ENCODE results near the gene RRAGD.

DNA sequence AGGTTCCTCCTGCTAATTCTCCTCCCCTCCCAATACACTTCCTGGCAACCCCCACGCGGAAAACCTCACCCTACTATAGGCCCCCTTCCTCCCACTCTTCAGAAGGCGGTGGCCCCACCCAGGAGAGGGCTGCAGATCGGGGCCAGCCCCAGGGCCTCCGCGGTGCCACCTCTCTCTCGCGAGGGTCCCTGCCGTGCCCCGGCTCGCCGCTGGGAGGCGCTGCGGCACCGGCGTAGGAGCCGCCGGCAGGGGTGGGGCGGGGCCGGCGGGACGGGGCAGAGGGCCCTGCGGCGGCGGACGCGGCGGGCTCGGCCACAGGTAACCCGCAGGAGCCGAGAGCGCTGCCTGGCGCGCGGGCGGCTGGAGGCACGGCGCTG, 20.8 kb upstream of the RRAGD start, which contains the start of gene ANKRD6:
- TF ChIP-seq, protein P1, sequence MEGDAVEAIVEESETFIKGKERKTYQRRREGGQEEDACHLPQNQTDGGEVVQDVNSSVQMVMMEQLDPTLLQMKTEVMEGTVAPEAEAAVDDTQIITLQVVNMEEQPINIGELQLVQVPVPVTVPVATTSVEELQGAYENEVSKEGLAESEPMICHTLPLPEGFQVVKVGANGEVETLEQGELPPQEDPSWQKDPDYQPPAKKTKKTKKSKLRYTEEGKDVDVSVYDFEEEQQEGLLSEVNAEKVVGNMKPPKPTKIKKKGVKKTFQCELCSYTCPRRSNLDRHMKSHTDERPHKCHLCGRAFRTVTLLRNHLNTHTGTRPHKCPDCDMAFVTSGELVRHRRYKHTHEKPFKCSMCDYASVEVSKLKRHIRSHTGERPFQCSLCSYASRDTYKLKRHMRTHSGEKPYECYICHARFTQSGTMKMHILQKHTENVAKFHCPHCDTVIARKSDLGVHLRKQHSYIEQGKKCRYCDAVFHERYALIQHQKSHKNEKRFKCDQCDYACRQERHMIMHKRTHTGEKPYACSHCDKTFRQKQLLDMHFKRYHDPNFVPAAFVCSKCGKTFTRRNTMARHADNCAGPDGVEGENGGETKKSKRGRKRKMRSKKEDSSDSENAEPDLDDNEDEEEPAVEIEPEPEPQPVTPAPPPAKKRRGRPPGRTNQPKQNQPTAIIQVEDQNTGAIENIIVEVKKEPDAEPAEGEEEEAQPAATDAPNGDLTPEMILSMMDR (IDR thresholded peaks at IDR 0.05; ENCODE audit: low read depth, low read length, missing input control), result peak; percentile 94
- TF ChIP-seq YY1 (IDR thresholded peaks at IDR 0.05), result no peak
- TF ChIP-seq, protein P2, sequence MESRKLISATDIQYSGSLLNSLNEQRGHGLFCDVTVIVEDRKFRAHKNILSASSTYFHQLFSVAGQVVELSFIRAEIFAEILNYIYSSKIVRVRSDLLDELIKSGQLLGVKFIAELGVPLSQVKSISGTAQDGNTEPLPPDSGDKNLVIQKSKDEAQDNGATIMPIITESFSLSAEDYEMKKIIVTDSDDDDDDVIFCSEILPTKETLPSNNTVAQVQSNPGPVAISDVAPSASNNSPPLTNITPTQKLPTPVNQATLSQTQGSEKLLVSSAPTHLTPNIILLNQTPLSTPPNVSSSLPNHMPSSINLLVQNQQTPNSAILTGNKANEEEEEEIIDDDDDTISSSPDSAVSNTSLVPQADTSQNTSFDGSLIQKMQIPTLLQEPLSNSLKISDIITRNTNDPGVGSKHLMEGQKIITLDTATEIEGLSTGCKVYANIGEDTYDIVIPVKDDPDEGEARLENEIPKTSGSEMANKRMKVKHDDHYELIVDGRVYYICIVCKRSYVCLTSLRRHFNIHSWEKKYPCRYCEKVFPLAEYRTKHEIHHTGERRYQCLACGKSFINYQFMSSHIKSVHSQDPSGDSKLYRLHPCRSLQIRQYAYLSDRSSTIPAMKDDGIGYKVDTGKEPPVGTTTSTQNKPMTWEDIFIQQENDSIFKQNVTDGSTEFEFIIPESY (IDR thresholded peaks at IDR 0.05), result no peak

Data from liver (tissue), 2 donors.